ENCODE results near the gene XK. TPM values are rescaled to one million over a fixed set of nuclear protein-coding genes. Genes with fewer than 3 reads are reported as not detected.

XK gene
- total and polyA plus RNA-seq, 10 of the 15 experiments (the other 5 are each of a cell fraction or from before 2014, with no cell fraction given) = not detected

GRCh38 chrX:37746218-37746941 is 60.8 kb downstream of the XK start (continued):
- TF ChIP-seq TCF7 (IDR thresholded peaks at IDR 0.05; ENCODE audit: borderline replicate concordance) (no peak), REST (IDR thresholded peaks at IDR 0.05; ENCODE audit: low read depth, low read length) (no peak), SREBF1 (IDR thresholded peaks at IDR 0.05; ENCODE audit: low read length) (no peak), TCF12 (IDR thresholded peaks at IDR 0.05; ENCODE audit: low read depth, low read length) (peak; percentile 63; the same call in 1 of the 2 replicates), NFIC (IDR thresholded peaks at IDR 0.05; ENCODE audit: low read depth, low read length) (peak; percentile 76), YY1 (IDR thresholded peaks at IDR 0.05; ENCODE audit: low read depth, low read length) (no peak), SRF (IDR thresholded peaks at IDR 0.05; ENCODE audit: low read depth in 2 of 2, low read length in 2 of 2) (no peak), NFXL1 (IDR thresholded peaks at IDR 0.05; ENCODE audit: borderline replicate concordance) (no peak), HCFC1 (IDR thresholded peaks at IDR 0.05; ENCODE audit: low read length) (no peak), ESRRA (IDR thresholded peaks at IDR 0.05; ENCODE audit: low read length) (no peak), RB1 (IDR thresholded peaks at IDR 0.05; ENCODE audit: borderline replicate concordance) (no peak), NRF1 (conservative IDR thresholded peaks at IDR 0.05; ENCODE audit: low read depth, low read length) (no peak), E4F1 (IDR thresholded peaks at IDR 0.05; ENCODE audit: borderline replicate concordance, partially characterized antibody) (no peak), USF1 (IDR thresholded peaks at IDR 0.05; ENCODE audit: borderline replicate concordance, extremely low read length, insufficient read depth, low read depth, low read length) (no peak), TBL1XR1 (IDR thresholded peaks at IDR 0.05; ENCODE audit: low read depth, low read length) (0 out of 2 replicates have a peak, but pooled peaks have one; percentile 8), ZBTB33 (IDR thresholded peaks at IDR 0.05) (no peak), PBX3 (IDR thresholded peaks at IDR 0.05; ENCODE audit: insufficient replicate concordance, low read depth, low read length) (no peak), HDAC6 (IDR thresholded peaks at IDR 0.05; ENCODE audit: unreplicated experiment) (no peak)
